WTC11 (cell line): Measurements from ENCODE around the gene RABEP1. TPM values are rescaled to one million over a fixed set of nuclear protein-coding genes. Genes with fewer than 3 reads are reported as not detected.

Experiments
- ATAC-seq: fragments of 200-7000 bp; cut with Tn5 transposase; 2 replicates; pipeline ENCODE4 v1.10.0; 2021; ENCODE audit warnings: mild to moderate bottlenecking, moderate library complexity
- CTCF ChIA-PET: fragments of 300-600 bp; sonication (Branson Sonifier 250); formaldehyde crosslinking; loops from one replicate; lab custom pipeline; 2021; ENCODE audit warnings: antibody characterized with exemption; lab: Charles Lee
- POLR2A ChIA-PET: fragments of 350-600 bp; sonication (Branson Sonifier 250); formaldehyde crosslinking; loops from one replicate; lab custom pipeline; 2021; ENCODE audit warnings: antibody characterized with exemption; lab: Charles Lee
- DNase-seq: peaks from one replicate; pipeline ENCODE4 v3.0.0; 2021; ENCODE audit warnings: low spot score
- H3K27ac Mint-ChIP-seq: 2 replicates; pipeline ENCODE4 v1.8.0; 2021; ENCODE audit warnings: mixed read lengths
- H3K27me3 Mint-ChIP-seq: 2 replicates; pipeline ENCODE4 v1.8.0; 2021; ENCODE audit warnings: low read depth, mild to moderate bottlenecking, moderate library complexity, mixed read lengths
- H3K36me3 Mint-ChIP-seq: 2 replicates; pipeline ENCODE4 v1.8.0; 2021; ENCODE audit warnings: mixed read lengths
- H3K4me1 Mint-ChIP-seq: 2 replicates; pipeline ENCODE4 v1.8.0; 2022; ENCODE audit warnings: mixed read lengths
- H3K4me3 Mint-ChIP-seq: 2 replicates; pipeline ENCODE4 v1.8.0; 2021; ENCODE audit warnings: mild to moderate bottlenecking, moderate library complexity, mixed read lengths
- H3K9me3 Mint-ChIP-seq: 2 replicates; pipeline ENCODE4 v1.8.0; 2021; ENCODE audit warnings: mixed read lengths
- CREB1 ChIP-seq: sonication (generic); formaldehyde crosslinking; IDR thresholded peaks from 2 replicates; pipeline ENCODE4 v1.8.0; 2023; ENCODE audit warnings: mild to moderate bottlenecking, missing genetic modification reagents
- ESRRA ChIP-seq: sonication (generic); formaldehyde crosslinking; IDR thresholded peaks from 2 replicates; pipeline ENCODE4 v1.8.1; 2022; ENCODE audit warnings: mild to moderate bottlenecking, missing genetic modification reagents, borderline replicate concordance
- ETV6 ChIP-seq: sonication (generic); formaldehyde crosslinking; IDR thresholded peaks from 2 replicates; pipeline ENCODE4 v1.8.1; 2022; ENCODE audit warnings: mild to moderate bottlenecking, missing genetic modification reagents
- FOXK1 ChIP-seq: sonication (generic); formaldehyde crosslinking; IDR thresholded peaks from 2 replicates; pipeline ENCODE4 v1.8.0; 2022; ENCODE audit warnings: mild to moderate bottlenecking, moderate library complexity, missing genetic modification reagents
- FOXP1 ChIP-seq: sonication (generic); formaldehyde crosslinking; IDR thresholded peaks from 2 replicates; pipeline ENCODE4 v1.8.0; 2022; ENCODE audit warnings: missing genetic modification reagents, mild to moderate bottlenecking, moderate library complexity, borderline replicate concordance
- GRHL2 ChIP-seq: fragments of 250-450 bp; sonication (Bioruptor Pico); IDR thresholded peaks from 2 replicates; pipeline ENCODE4 v1.8.0; 2022; ENCODE audit warnings: mild to moderate bottlenecking, moderate library complexity; ENCODE audit not compliant: insufficient replicate concordance, severe bottlenecking
- KAT7 ChIP-seq: sonication (generic); formaldehyde crosslinking; IDR thresholded peaks from 2 replicates; pipeline ENCODE4 v1.8.1; 2023; ENCODE audit warnings: missing genetic modification reagents, mild to moderate bottlenecking, borderline replicate concordance
- MXD4 ChIP-seq: fragments of 250-450 bp; sonication (Bioruptor Pico); IDR thresholded peaks from 2 replicates; pipeline ENCODE4 v1.8.0; 2021; ENCODE audit warnings: mild to moderate bottlenecking, moderate library complexity, borderline replicate concordance
- NFE2L1 ChIP-seq: sonication (generic); formaldehyde crosslinking; IDR thresholded peaks from 2 replicates; pipeline ENCODE4 v1.8.1; 2023; ENCODE audit warnings: missing genetic modification reagents
- NR1H2 ChIP-seq: sonication (generic); formaldehyde crosslinking; IDR thresholded peaks from 2 replicates; pipeline ENCODE4 v1.9.0; 2021; ENCODE audit warnings: mild to moderate bottlenecking, moderate library complexity, missing genetic modification reagents
- NR2C2 ChIP-seq: sonication (generic); formaldehyde crosslinking; IDR thresholded peaks from 2 replicates; pipeline ENCODE4 v1.8.0; 2022; ENCODE audit warnings: mild to moderate bottlenecking, missing genetic modification reagents
- NR3C1 ChIP-seq: sonication (generic); formaldehyde crosslinking; conservative IDR thresholded peaks from 2 replicates; pipeline ENCODE4 v1.8.1; 2023; ENCODE audit warnings: low read depth, mild to moderate bottlenecking, missing genetic modification reagents
- RELA ChIP-seq: sonication (generic); formaldehyde crosslinking; IDR thresholded peaks from 2 replicates; pipeline ENCODE4 v1.8.1; 2022; ENCODE audit warnings: missing genetic modification reagents, mild to moderate bottlenecking, borderline replicate concordance
- SP1 ChIP-seq: sonication (generic); formaldehyde crosslinking; conservative IDR thresholded peaks from 2 replicates; pipeline ENCODE4 v1.8.1; 2022; ENCODE audit warnings: missing genetic modification reagents
- ZNF219 ChIP-seq: sonication (generic); formaldehyde crosslinking; IDR thresholded peaks from 2 replicates; pipeline ENCODE4 v1.8.0; 2023; ENCODE audit warnings: missing genetic modification reagents, mild to moderate bottlenecking, borderline replicate concordance
- ZNF671 ChIP-seq: fragments of 250-450 bp; sonication (Bioruptor Pico); IDR thresholded peaks from 2 replicates; pipeline ENCODE4 v1.8.0; 2021; ENCODE audit warnings: mild to moderate bottlenecking
- total RNA-seq: library from RNA; stranded (reverse); gene quantifications from 3 replicates; pipeline ENCODE4 v1.2.3, GENCODE V29; 2021
- TF ChIP-seq, protein P1 (sequence below): sonication (generic); formaldehyde crosslinking; IDR thresholded peaks from 2 replicates; pipeline ENCODE4 v1.8.1; 2022; ENCODE audit warnings: low read depth, mild to moderate bottlenecking, moderate library complexity, missing genetic modification reagents, borderline replicate concordance
- TF ChIP-seq, protein P2 (sequence below): fragments of 250-450 bp; sonication (Bioruptor Pico); IDR thresholded peaks from 2 replicates; pipeline ENCODE4 v1.9.0; 2021; ENCODE audit warnings: mild to moderate bottlenecking
- TF ChIP-seq, protein P3 (sequence below): sonication (generic); formaldehyde crosslinking; IDR thresholded peaks from 2 replicates; pipeline ENCODE4 v1.8.1; 2022; ENCODE audit warnings: low read depth, missing genetic modification reagents, borderline replicate concordance
- TF ChIP-seq, protein P4 (sequence below): sonication (generic); formaldehyde crosslinking; IDR thresholded peaks from 2 replicates; pipeline ENCODE4 v1.8.0; 2022; ENCODE audit warnings: missing genetic modification reagents
- TF ChIP-seq, protein P5 (sequence below): sonication (generic); formaldehyde crosslinking; IDR thresholded peaks from 2 replicates; pipeline ENCODE4 v1.8.0; 2022; ENCODE audit warnings: mild to moderate bottlenecking, missing genetic modification reagents

Gene RABEP1
- total RNA-seq, 1 experiment from 2014 or later: 40.9 TPM

DNA sequence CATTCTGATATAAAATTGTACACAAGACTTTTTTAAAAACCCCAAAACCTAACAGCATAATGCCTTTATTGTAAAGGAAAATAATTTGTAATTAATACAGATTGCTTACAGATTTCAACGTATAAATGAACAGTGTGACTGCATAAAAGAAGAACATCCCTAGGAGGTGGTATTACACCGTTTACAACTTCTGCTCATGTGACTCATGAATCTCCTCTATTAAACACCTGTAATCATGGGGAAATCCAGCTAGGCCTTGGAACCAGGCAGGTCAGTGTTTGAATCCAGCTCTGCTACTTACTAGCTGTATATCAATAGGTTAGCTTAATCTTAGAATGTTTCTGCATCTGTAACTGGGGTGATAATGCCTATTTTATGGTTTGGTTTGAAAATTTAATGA lies 15.2 kb downstream of the RABEP1 start (continued):
- TF ChIP-seq, protein P1, sequence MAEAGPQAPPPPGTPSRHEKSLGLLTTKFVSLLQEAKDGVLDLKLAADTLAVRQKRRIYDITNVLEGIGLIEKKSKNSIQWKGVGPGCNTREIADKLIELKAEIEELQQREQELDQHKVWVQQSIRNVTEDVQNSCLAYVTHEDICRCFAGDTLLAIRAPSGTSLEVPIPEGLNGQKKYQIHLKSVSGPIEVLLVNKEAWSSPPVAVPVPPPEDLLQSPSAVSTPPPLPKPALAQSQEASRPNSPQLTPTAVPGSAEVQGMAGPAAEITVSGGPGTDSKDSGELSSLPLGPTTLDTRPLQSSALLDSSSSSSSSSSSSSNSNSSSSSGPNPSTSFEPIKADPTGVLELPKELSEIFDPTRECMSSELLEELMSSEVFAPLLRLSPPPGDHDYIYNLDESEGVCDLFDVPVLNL (CRISPR knock-in tag): no peak
- TF ChIP-seq NR2C2 (CRISPR knock-in tag): no peak
- TF ChIP-seq, all 79 proteins: peak for 0

DNA sequence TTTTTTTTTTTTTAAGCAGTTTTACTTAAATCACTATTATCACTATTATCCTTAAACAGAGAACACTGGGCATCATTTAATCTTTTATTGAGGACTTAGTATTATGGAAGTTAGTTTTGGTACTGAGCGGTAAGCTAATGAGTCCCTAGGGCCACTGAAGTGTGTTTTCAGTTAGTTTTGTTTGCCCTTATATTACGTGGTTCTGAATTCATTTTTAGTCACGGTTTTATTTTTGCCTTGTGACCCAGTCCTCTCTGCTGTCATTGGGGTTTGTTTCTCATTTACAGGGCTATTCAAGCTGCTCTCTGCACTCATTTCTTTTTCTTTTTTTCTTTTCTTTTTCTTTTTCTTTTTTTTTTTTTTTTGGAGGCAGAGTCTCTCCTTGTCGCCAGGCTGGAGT lies 17.3 kb downstream of the RABEP1 start:
- TF ChIP-seq NR3C1 (CRISPR knock-in tag) (no peak), KAT7 (CRISPR knock-in tag) (no peak), MXD4 (no peak), NR2C2 (CRISPR knock-in tag) (no peak), FOXP1 (CRISPR knock-in tag) (no peak), NR1H2 (CRISPR knock-in tag) (no peak), ESRRA (CRISPR knock-in tag) (no peak), ETV6 (CRISPR knock-in tag) (no peak), GRHL2 (CRISPR knock-in tag) (no peak), NFE2L1 (CRISPR knock-in tag) (no peak)
- TF ChIP-seq, protein P2, sequence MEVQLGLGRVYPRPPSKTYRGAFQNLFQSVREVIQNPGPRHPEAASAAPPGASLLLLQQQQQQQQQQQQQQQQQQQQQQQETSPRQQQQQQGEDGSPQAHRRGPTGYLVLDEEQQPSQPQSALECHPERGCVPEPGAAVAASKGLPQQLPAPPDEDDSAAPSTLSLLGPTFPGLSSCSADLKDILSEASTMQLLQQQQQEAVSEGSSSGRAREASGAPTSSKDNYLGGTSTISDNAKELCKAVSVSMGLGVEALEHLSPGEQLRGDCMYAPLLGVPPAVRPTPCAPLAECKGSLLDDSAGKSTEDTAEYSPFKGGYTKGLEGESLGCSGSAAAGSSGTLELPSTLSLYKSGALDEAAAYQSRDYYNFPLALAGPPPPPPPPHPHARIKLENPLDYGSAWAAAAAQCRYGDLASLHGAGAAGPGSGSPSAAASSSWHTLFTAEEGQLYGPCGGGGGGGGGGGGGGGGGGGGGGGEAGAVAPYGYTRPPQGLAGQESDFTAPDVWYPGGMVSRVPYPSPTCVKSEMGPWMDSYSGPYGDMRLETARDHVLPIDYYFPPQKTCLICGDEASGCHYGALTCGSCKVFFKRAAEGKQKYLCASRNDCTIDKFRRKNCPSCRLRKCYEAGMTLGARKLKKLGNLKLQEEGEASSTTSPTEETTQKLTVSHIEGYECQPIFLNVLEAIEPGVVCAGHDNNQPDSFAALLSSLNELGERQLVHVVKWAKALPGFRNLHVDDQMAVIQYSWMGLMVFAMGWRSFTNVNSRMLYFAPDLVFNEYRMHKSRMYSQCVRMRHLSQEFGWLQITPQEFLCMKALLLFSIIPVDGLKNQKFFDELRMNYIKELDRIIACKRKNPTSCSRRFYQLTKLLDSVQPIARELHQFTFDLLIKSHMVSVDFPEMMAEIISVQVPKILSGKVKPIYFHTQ (CRISPR knock-in tag): no peak
- TF ChIP-seq, all 79 proteins: peak for 0
- ChIA-PET CTCF (interaction anchor here (0.5 kb wide), 1 partner anchor 15 kb away, joined by 3 read pairs; no protein-coding TSS in a partner anchor), POLR2A (interaction anchor here (0.6 kb wide), 1 partner anchor 879 kb away, joined by 3 read pairs; no protein-coding TSS in a partner anchor)
- H3K27me3 Mint-ChIP-seq: no peaks in the 10 kb centered on the region
- H3K4me3 Mint-ChIP-seq: no peak overlapping the region
- no peak overlapping the region for H3K27ac Mint-ChIP-seq
- no peak for DNase-seq
- peaks cover 3% of the 10 kb centered on the region for H3K36me3 Mint-ChIP-seq
- H3K4me1 Mint-ChIP-seq: peaks cover 4% of the 10 kb centered on the region; the same call in 1 of the 2 replicates
- no peak for ATAC-seq
- H3K9me3 Mint-ChIP-seq: no peaks in the 10 kb centered on the region

DNA sequence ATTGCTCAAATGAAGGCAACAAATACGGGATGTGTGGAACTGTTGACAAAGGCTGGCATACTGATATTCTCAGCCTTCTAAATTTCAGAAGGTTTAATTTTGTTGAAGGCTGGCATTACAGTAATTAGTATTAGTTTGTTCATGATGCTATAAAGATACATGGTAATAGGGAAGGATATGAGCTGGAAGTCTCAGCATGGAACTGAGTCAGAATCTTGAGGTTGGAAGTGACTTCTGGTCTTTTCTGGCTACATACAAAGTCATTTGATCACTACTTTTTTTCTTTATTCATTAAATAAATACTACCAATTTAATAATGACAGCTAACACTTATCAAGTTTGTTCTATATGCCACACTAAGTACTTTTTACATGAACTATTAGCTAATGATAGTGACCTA lies 22.6 kb downstream of the RABEP1 start:
- no peak overlapping the region for H3K4me3 Mint-ChIP-seq
- DNase-seq (no peak), ATAC-seq (no peak)
- no peak for TF ChIP-seq SP1 (CRISPR knock-in tag)
- no peak for TF ChIP-seq FOXK1 (CRISPR knock-in tag)
- TF ChIP-seq, protein P1 (CRISPR knock-in tag): no peak
- TF ChIP-seq, protein P3, sequence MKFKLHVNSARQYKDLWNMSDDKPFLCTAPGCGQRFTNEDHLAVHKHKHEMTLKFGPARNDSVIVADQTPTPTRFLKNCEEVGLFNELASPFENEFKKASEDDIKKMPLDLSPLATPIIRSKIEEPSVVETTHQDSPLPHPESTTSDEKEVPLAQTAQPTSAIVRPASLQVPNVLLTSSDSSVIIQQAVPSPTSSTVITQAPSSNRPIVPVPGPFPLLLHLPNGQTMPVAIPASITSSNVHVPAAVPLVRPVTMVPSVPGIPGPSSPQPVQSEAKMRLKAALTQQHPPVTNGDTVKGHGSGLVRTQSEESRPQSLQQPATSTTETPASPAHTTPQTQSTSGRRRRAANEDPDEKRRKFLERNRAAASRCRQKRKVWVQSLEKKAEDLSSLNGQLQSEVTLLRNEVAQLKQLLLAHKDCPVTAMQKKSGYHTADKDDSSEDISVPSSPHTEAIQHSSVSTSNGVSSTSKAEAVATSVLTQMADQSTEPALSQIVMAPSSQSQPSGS (CRISPR knock-in tag): no peak
- TF ChIP-seq, protein P4, sequence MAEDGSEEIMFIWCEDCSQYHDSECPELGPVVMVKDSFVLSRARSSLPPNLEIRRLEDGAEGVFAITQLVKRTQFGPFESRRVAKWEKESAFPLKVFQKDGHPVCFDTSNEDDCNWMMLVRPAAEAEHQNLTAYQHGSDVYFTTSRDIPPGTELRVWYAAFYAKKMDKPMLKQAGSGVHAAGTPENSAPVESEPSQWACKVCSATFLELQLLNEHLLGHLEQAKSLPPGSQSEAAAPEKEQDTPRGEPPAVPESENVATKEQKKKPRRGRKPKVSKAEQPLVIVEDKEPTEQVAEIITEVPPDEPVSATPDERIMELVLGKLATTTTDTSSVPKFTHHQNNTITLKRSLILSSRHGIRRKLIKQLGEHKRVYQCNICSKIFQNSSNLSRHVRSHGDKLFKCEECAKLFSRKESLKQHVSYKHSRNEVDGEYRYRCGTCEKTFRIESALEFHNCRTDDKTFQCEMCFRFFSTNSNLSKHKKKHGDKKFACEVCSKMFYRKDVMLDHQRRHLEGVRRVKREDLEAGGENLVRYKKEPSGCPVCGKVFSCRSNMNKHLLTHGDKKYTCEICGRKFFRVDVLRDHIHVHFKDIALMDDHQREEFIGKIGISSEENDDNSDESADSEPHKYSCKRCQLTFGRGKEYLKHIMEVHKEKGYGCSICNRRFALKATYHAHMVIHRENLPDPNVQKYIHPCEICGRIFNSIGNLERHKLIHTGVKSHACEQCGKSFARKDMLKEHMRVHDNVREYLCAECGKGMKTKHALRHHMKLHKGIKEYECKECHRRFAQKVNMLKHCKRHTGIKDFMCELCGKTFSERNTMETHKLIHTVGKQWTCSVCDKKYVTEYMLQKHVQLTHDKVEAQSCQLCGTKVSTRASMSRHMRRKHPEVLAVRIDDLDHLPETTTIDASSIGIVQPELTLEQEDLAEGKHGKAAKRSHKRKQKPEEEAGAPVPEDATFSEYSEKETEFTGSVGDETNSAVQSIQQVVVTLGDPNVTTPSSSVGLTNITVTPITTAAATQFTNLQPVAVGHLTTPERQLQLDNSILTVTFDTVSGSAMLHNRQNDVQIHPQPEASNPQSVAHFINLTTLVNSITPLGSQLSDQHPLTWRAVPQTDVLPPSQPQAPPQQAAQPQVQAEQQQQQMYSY (CRISPR knock-in tag): no peak
- no peak for TF ChIP-seq ZNF219
- TF ChIP-seq ETV6 (CRISPR knock-in tag): no peak
- no peak for TF ChIP-seq RELA (CRISPR knock-in tag)
- no peak for TF ChIP-seq CREB1
- TF ChIP-seq ZNF671 (CRISPR knock-in tag): no peak
- TF ChIP-seq, protein P5, sequence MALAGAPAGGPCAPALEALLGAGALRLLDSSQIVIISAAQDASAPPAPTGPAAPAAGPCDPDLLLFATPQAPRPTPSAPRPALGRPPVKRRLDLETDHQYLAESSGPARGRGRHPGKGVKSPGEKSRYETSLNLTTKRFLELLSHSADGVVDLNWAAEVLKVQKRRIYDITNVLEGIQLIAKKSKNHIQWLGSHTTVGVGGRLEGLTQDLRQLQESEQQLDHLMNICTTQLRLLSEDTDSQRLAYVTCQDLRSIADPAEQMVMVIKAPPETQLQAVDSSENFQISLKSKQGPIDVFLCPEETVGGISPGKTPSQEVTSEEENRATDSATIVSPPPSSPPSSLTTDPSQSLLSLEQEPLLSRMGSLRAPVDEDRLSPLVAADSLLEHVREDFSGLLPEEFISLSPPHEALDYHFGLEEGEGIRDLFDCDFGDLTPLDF (CRISPR knock-in tag): no peak
- CTCF ChIA-PET: no interaction called here
- no peaks in the 10 kb centered on the region for H3K9me3 Mint-ChIP-seq
- H3K27me3 Mint-ChIP-seq: no peaks in the 10 kb centered on the region
- POLR2A ChIA-PET: no interaction called here
- no peak overlapping the region for H3K27ac Mint-ChIP-seq
- H3K36me3 Mint-ChIP-seq: peaks cover 11% of the 10 kb centered on the region
- H3K4me1 Mint-ChIP-seq: peaks cover 9% of the 10 kb centered on the region
